GM12875 (cell line): ENCODE results near the gene MAP1B.
"Not testable (repeated sequence)": the region's sequence is repeated elsewhere in the genome, so short reads cannot be mapped to it uniquely, and the experiment has no call there.

Experiments used
- H3K4me3 ChIP-seq: one replicate; pipeline ENCODE4 v1.5.1; 2011; ENCODE audit warnings: low read depth, low read length, control low read depth
- TF ChIP-seq, protein P1 (sequence below): IDR thresholded peaks from 2 replicates; pipeline ENCODE4 v1.5.1; 2011; ENCODE audit warnings: low read depth, mild to moderate bottlenecking, control low read depth, inconsistent platforms, low read length, moderate library complexity, borderline replicate concordance; ENCODE audit not compliant: insufficient read depth

MAP1B gene

GRCh38 chr5:72079288-72079687 lies 28.0 kb upstream of the MAP1B start:
- TF ChIP-seq, protein P1, sequence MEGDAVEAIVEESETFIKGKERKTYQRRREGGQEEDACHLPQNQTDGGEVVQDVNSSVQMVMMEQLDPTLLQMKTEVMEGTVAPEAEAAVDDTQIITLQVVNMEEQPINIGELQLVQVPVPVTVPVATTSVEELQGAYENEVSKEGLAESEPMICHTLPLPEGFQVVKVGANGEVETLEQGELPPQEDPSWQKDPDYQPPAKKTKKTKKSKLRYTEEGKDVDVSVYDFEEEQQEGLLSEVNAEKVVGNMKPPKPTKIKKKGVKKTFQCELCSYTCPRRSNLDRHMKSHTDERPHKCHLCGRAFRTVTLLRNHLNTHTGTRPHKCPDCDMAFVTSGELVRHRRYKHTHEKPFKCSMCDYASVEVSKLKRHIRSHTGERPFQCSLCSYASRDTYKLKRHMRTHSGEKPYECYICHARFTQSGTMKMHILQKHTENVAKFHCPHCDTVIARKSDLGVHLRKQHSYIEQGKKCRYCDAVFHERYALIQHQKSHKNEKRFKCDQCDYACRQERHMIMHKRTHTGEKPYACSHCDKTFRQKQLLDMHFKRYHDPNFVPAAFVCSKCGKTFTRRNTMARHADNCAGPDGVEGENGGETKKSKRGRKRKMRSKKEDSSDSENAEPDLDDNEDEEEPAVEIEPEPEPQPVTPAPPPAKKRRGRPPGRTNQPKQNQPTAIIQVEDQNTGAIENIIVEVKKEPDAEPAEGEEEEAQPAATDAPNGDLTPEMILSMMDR: no peak
- H3K4me3 ChIP-seq: no peak overlapping the region

DNA sequence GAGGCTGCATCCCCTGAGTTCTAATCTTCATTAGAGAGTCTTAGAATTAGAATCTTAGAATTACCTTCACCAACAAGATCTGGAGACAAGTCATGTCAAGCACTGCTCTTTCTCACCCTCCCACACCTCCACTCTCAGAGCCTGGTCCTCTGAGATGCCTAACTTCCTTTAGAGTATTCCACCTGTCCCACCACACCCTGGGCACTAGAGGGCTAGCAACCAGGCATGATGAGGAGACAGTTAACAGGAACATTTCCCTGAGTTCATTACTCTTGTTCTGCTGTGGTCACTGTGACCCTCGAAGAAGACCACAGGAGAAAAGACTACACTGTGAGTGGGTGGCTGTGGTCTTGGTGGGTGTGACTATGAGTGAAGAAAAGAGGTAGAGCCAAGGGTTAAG lies 25.2 kb upstream of the MAP1B start:
- TF ChIP-seq, protein P1: no peak
- H3K4me3 ChIP-seq: no peak overlapping the region

DNA sequence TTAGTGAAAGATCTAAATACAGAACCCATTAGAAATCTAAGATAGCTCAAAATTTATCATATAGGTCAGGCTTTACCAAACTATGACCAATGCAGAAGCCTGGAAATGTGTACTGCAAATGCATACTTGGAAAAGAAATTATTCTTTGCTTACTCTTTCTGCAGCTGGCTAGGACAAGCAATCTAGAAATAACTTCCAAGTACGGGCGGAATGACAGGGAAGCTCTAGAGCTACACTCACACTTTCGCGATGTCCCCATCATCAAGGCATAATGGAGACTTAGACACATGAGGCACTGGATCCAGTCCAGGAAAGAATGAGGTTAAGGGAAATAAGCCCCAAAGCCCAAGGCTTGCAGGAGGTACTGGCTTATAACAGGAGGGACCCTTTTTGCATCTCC lies 22.4 kb upstream of the MAP1B start:
- H3K4me3 ChIP-seq: no peak overlapping the region
- TF ChIP-seq, protein P1: no peak

GRCh38 chr5:72085319-72085718 lies 22.0 kb upstream of the MAP1B start:
- TF ChIP-seq, protein P1: no peak
- H3K4me3 ChIP-seq: no peak overlapping the region

- not testable (repeated sequence) for H3K4me3 ChIP-seq
These were observed 17.6 kb upstream of the MAP1B start for GRCh38 chr5:72089713-72090112.

- TF ChIP-seq, protein P1: no peak
These were observed 15.2 kb upstream of the MAP1B start for GRCh38 chr5:72092074-72092473.

DNA sequence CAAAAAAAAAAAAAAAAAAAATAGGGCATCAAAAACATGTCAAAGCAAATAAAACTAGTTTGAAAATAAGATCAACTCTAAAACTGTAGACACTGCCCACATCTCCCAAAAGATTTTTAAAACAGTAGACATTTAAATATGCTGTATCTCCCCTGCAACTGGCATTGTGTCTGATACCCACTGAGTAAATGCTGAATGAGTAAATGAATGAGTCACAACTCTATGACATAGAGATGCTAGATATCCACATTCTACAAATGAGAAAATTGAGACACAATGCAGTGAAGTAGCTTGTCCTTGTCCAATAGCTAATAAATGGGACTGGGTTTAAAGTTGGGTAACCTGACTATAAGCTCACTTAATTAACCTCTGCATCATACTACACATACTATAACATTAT lies 14.1 kb upstream of the MAP1B start:
- no peak overlapping the region for H3K4me3 ChIP-seq
- TF ChIP-seq, protein P1: no peak

More at GRCh38 chr5:72092074-72092473, 15.2 kb upstream of the MAP1B start:
- no peak overlapping the region for H3K4me3 ChIP-seq

DNA sequence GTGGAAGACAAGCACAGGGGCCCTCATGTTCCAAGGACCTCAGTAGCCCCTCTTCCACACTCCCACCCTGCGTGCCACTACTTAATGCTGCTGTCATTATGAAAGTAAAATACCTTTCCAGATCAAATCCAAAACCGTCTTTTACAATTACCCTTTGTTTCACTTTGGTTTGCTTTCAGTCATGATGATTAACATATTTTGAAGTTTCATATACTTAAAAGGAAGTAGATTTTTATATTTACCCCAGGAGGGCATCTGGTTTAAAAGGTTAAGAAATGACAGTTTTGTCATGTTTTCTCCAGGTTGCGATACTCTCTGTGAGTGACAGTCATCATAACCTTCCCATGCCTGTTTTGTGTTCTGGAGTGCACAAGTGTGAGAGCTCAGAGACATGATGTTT lies 13.5 kb upstream of the MAP1B start:
- H3K4me3 ChIP-seq: no peak overlapping the region
- TF ChIP-seq, protein P1: no peak
